Large intestine (tissue), 3 donors: ENCODE data around the gene LRFN2. TPM values are rescaled to one million over a fixed set of nuclear protein-coding genes. Genes with fewer than 3 reads are reported as not detected.

Experiments used
- DNase-seq, 2 donors: peaks; one replicate each; pipeline versions ENCODE4 v3.0.0 to v3.0.0-alpha.2; 2013
- H3K27ac ChIP-seq: one replicate; pipeline ENCODE4 v1.5.1; 2013; ENCODE audit warnings: low read length
- H3K27me3 ChIP-seq: 2 replicates; pipeline ENCODE4 v1.6.1; 2013; ENCODE audit warnings: low read length; ENCODE audit not compliant: control insufficient read depth, insufficient read depth
- H3K36me3 ChIP-seq: 2 replicates; pipeline ENCODE4 v1.6.1; 2013; ENCODE audit warnings: low read length; ENCODE audit not compliant: control insufficient read depth, insufficient read depth
- H3K4me1 ChIP-seq: one replicate; pipeline ENCODE4 v1.6.1; 2013; ENCODE audit warnings: low read length; ENCODE audit not compliant: control insufficient read depth, insufficient read depth
- H3K4me3 ChIP-seq: one replicate; pipeline ENCODE4 v1.5.1; 2013; ENCODE audit warnings: low read length
- H3K9me3 ChIP-seq: one replicate; pipeline ENCODE4 v1.6.1; 2013; ENCODE audit warnings: mild to moderate bottlenecking, low read depth, low read length, moderate library complexity; ENCODE audit not compliant: control insufficient read depth
- WGBS: methylation state at CpG from one replicate; pipeline ENCODE4 v1.1.5; 2013; ENCODE audit warnings: low lambda C conversion rate; ENCODE audit not compliant: insufficient coverage; 5-methylcytosine and 5-hydroxymethylcytosine counted together
- polyA plus RNA-seq: library from polyadenylated mRNA; unstranded; fragments of 120-200 nt; gene quantifications from one replicate; pipeline ENCODE4 v1.2.1, GENCODE V29; 2013

Gene LRFN2
- polyA plus RNA-seq, 1 donor = 0.76 TPM

DNA sequence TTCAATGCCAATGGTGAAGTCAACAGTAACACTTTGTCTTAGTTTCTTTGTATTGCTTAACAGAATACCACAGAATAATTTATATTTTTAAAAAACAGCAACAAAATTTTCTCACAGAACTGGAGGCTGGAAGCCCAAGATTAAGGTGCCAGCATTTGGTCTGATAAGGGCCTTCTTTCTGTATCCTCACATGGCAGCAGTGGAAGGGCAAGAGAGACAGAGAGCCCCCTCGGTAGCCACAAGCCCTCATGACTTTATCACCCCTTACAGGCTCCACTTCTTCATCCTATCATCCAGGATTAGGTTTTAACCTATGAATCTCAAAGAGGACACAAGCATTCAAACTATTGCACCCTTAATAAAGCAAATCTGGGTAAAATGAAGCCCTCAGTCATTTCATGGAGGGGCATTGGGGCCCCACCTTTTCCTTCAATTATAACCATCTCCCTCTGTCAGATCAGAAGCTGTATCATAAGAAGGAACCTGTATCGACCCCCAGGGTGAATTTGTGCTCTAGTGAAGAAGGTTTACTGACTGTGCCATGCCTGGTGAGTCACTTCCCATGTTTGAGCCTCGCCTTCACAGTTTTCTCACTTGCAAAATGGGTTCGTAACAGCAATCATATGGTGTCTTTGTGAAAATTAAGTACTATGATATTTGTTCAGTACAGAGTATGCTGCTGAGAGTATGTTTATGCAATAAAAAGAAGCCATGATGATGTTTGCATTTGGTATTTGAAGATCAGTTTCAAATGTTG lies 178.2 kb downstream of the LRFN2 start:
- no CpG with 5 or more reads among the region's 4 CpGs for WGBS

DNA sequence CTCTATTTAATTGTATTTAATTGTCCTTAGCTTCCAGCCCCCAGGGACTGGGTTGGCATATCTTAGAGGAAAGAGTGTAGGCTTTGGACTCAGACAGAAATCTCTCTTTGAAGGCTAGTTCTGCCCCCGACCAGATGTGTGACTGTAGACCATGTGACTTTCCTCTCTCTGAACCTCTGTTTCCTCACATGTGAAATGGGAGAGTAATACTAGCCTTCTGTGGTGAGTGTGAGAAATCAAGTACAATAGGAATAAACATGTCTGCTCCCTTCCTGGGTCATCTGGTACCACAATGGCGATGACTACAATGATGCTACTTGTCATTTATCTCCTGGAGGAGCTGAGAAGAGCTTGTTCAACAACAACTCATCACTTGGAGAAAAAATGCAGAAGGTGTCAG lies 179.9 kb downstream of the LRFN2 start:
- H3K4me1 ChIP-seq = no peaks in the 10 kb centered on the region
- H3K4me3 ChIP-seq = no peak overlapping the region
- H3K27ac ChIP-seq = no peak overlapping the region
- H3K36me3 ChIP-seq = no peaks in the 10 kb centered on the region
- H3K9me3 ChIP-seq = no peaks in the 10 kb centered on the region
- H3K27me3 ChIP-seq = no peaks in the 10 kb centered on the region
- no peak for DNase-seq
- no CpG with 5 or more reads among the region's 2 CpGs for WGBS

More for the DNA sequence above, 178.2 kb downstream of the LRFN2 start:
- no peak for DNase-seq
- Histone ChIP-seq H3K27ac (no peak overlapping the region), H3K27me3 (no peaks in the 10 kb centered on the region), H3K9me3 (no peaks in the 10 kb centered on the region), H3K4me3 (no peak overlapping the region), H3K36me3 (no peaks in the 10 kb centered on the region), H3K4me1 (no peaks in the 10 kb centered on the region)

DNA sequence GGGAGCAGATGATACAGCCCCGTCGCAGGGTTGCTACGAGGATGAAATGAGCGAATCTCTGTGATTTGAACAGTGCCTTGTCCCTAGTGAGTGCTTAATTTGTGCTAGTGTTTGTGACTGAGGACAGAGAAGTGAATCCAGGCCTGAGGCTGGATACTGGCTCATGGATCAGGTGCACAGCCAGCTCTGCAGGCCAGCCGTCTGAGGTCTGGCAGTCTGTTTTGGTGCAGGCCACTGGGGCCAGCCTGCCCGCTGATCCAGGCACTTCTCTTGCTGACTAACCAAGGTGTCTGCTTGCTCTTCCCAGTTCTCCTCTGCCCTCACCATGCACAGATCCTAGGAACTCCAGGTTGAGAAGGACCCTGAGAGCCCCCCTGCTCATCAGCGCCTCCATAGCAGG lies 181.0 kb downstream of the LRFN2 start:
- no peak for DNase-seq
- Histone ChIP-seq H3K27ac (no peak overlapping the region), H3K4me3 (no peak overlapping the region), H3K36me3 (no peaks in the 10 kb centered on the region), H3K4me1 (no peaks in the 10 kb centered on the region), H3K9me3 (no peaks in the 10 kb centered on the region), H3K27me3 (no peaks in the 10 kb centered on the region)
- no CpG with 5 or more reads among the region's 7 CpGs for WGBS

- DNase-seq = no peak
- Histone ChIP-seq H3K9me3 (no peaks in the 10 kb centered on the region), H3K4me1 (no peaks in the 10 kb centered on the region), H3K36me3 (no peaks in the 10 kb centered on the region), H3K27ac (no peak overlapping the region), H3K4me3 (no peak overlapping the region), H3K27me3 (no peaks in the 10 kb centered on the region)
Observed at GRCh38 chr6:40400738-40401137, 186.4 kb downstream of the LRFN2 start.

GRCh38 chr6:40399888-40400457 lies 187.2 kb downstream of the LRFN2 start:
- H3K4me3 ChIP-seq = no peak overlapping the region
- H3K36me3 ChIP-seq = no peaks in the 10 kb centered on the region
- no peaks in the 10 kb centered on the region for H3K27me3 ChIP-seq
- WGBS = 28% methylated on average over 2 of the region's 4 CpGs
- no peaks in the 10 kb centered on the region for H3K9me3 ChIP-seq
- no peak overlapping the region for H3K27ac ChIP-seq
- peak in 1 of 2 donors; percentile 21 for DNase-seq
- H3K4me1 ChIP-seq = no peaks in the 10 kb centered on the region

DNA sequence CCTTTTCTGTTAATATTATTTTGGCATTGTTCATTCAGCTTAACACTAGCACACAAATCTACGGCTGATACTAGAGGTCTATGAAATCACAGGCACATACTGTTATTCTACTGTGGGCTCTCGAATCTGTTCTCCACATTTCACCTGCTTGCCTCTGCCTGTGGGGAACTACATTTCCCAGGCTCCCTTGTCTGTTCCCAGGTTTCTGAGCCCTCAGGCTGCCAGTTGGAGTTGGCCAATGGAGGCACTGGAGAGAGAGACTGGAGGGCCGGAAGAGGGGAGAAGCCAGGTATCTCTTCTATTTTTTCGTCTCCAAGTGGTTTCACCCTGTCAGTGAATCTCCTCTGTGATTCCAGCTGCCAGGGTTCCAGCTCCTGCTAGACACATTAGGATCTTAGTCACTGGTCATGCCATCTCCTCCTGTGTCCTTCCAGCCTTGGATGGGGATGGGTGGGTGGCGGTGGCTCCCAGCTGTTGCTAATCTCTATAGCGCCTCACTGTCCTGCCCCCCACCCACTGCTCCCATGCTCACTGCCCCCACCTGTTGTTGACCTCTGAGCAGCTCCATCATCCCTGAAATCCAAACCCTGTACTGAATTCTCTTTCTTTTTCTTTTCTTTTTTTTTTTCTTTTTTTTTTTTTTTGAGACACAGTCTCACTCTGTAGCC lies 188.2 kb downstream of the LRFN2 start:
- 100% methylated on average over 1 of the region's 6 CpGs for WGBS
- H3K4me1 ChIP-seq = no peaks in the 10 kb centered on the region
- no peak for DNase-seq
- H3K27me3 ChIP-seq = no peaks in the 10 kb centered on the region
- no peaks in the 10 kb centered on the region for H3K9me3 ChIP-seq
- H3K27ac ChIP-seq = no peak overlapping the region
- no peak overlapping the region for H3K4me3 ChIP-seq
- no peaks in the 10 kb centered on the region for H3K36me3 ChIP-seq

- no peak overlapping the region for H3K4me3 ChIP-seq
- no peaks in the 10 kb centered on the region for H3K27me3 ChIP-seq
- DNase-seq = no peak
- H3K4me1 ChIP-seq = no peaks in the 10 kb centered on the region
- H3K27ac ChIP-seq = no peak overlapping the region
- no peaks in the 10 kb centered on the region for H3K36me3 ChIP-seq
- no peaks in the 10 kb centered on the region for H3K9me3 ChIP-seq
- WGBS = 50% methylated on average over 1 of the region's 11 CpGs
Observed at GRCh38 chr6:40398034-40398691, 189.0 kb downstream of the LRFN2 start.

- Histone ChIP-seq H3K36me3 (no peaks in the 10 kb centered on the region), H3K4me1 (no peaks in the 10 kb centered on the region), H3K27me3 (no peaks in the 10 kb centered on the region), H3K27ac (no peak overlapping the region), H3K9me3 (no peaks in the 10 kb centered on the region), H3K4me3 (no peak overlapping the region)
- no CpG with 5 or more reads among the region's 6 CpGs for WGBS
- DNase-seq = no peak
Observed at GRCh38 chr6:40397287-40398033, 189.7 kb downstream of the LRFN2 start.

DNA sequence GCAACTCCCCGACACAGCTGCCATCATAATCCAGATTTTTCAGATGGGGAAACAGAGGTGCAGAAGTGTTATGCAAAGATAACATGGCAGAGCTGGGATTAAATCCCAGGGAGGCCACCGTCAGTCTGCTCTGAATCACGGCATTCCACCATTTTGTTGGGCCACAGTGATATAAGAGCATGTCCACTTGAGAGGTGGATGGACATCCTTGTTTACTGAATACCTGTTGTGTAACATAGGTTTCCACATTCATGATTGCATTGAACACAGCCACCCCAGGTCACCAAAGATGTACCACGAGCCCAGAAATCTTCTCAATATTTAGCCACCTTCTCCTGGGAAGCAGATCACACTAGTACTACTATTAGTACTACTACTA lies 191.5 kb downstream of the LRFN2 start:
- Histone ChIP-seq H3K36me3 (no peaks in the 10 kb centered on the region), H3K27me3 (no peaks in the 10 kb centered on the region), H3K9me3 (no peaks in the 10 kb centered on the region), H3K4me1 (no peaks in the 10 kb centered on the region), H3K4me3 (no peak overlapping the region), H3K27ac (no peak overlapping the region)
- no peak for DNase-seq
- WGBS = no CpG with 5 or more reads among the region's 4 CpGs

DNA sequence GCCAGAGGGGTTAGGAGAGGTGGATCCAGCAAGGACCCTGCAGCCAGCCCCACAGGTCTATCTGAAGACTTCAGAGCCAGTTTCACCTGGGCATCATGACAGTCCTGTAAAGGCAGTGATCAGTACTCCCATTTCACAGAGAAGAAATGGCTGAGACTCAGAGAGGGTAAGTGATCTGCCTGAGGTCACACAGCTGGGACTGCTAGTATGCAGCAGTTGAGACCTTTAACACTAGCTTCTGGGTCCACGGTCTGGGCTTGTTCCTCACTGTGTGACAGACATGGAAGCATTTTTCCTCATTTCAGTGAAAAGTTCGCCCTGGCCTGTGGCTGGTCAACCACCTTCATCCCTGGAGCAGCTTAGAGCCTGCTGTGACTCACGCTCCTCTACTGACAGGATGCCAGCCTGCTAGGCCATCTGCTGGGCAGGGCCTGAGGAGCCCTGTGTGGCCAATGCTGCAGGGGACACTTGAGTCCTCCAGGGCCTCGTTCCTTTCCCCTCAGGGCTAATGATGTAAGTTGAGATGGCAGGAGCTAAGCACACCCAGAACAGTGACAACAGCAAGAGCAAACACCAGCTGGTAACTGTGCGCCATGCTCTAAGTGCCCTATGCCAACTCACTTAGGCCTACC lies 192.0 kb downstream of the LRFN2 start:
- no CpG with 5 or more reads among the region's 5 CpGs for WGBS
- DNase-seq = no peak

More for the DNA sequence above, 192.0 kb downstream of the LRFN2 start:
- H3K27ac ChIP-seq = no peak overlapping the region
- H3K27me3 ChIP-seq = no peaks in the 10 kb centered on the region
- no peaks in the 10 kb centered on the region for H3K36me3 ChIP-seq
- H3K4me1 ChIP-seq = no peaks in the 10 kb centered on the region
- H3K4me3 ChIP-seq = no peak overlapping the region
- H3K9me3 ChIP-seq = no peaks in the 10 kb centered on the region
